ENCODE measurements around the gene NKAPL. TPM values are rescaled to one million over a fixed set of nuclear protein-coding genes. Genes with fewer than 3 reads are reported as not detected.

NKAPL gene
- polyA plus RNA-seq, 1 donor from 2014 or later: not detected

DNA sequence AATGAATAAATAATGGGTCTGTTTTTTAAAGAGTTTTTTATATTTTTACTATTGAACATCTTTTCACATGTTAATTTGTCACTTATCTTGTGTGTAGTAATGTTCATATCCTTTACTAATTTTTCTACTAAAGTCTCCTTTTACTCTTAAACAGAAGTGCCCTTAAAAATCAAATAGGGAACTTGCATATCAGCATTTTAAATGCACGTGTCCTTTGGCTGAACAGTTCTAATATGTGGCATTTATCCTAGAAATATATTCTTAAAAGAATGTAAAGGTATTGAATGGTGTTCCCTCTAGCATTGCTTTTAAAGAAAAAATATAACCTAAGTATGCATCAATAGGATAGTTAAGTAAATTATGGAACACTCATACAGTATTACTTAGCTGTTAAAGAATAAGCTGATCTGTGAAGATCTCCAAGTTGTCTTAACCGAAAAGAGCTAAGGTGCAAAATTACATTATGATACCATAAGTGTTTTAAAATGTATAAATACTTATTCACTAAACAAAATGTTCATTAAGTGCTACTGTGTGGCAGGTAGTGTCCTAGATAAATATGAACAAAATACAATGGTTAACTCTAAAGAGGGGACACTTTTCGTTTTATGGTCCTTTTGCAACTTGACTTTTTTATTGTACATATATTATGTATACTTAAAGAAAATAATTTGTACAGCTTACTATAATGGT lies 21.6 kb downstream of the NKAPL start:
- H3K79me2 ChIP-seq (replicated peaks; ENCODE audit: insufficient read depth, low read length): peaks cover 32% of the 10 kb centered on the region
- H2AFZ ChIP-seq (ENCODE audit: low read depth, low read length): peak overlapping the region; percentile 52
- peak overlapping the region; percentile 42 for H3K4me2 ChIP-seq (ENCODE audit: low read length)
- H3K4me3 ChIP-seq (ENCODE audit: low read length): peak overlapping the region; percentile 88
- H3K9me3 ChIP-seq (ENCODE audit: low read length): no peaks in the 10 kb centered on the region
- H3K36me3 ChIP-seq (ENCODE audit: insufficient read depth, low read length): peaks cover 12% of the 10 kb centered on the region
- peak overlapping the region; percentile 71 for H3K27ac ChIP-seq (ENCODE audit: low read length)
- peaks cover 4% of the 10 kb centered on the region for H3F3A ChIP-seq (ENCODE audit: insufficient read depth, low read length, poor library complexity, severe bottlenecking)
- no peaks in the 10 kb centered on the region for H3K27me3 ChIP-seq (ENCODE audit: insufficient read depth, low read depth, low read length)
- TF ChIP-seq EZH2 (IDR thresholded peaks at IDR 0.05; ENCODE audit: borderline replicate concordance, insufficient read depth, low read length, poor library complexity, severe bottlenecking) (no peak), RAD21 (conservative IDR thresholded peaks at IDR 0.05) (no peak), POLR2AphosphoS5 (IDR thresholded peaks at IDR 0.05) (no peak), TAF1 (IDR thresholded peaks at IDR 0.05; ENCODE audit: low read depth) (no peak), SMC3 (conservative IDR thresholded peaks at IDR 0.05; ENCODE audit: poor library complexity) (no peak), MXI1 (conservative IDR thresholded peaks at IDR 0.05; ENCODE audit: poor library complexity, severe bottlenecking) (no peak), EP300 (conservative IDR thresholded peaks at IDR 0.05; ENCODE audit: poor library complexity, severe bottlenecking) (no peak)
- TF ChIP-seq, protein P1, sequence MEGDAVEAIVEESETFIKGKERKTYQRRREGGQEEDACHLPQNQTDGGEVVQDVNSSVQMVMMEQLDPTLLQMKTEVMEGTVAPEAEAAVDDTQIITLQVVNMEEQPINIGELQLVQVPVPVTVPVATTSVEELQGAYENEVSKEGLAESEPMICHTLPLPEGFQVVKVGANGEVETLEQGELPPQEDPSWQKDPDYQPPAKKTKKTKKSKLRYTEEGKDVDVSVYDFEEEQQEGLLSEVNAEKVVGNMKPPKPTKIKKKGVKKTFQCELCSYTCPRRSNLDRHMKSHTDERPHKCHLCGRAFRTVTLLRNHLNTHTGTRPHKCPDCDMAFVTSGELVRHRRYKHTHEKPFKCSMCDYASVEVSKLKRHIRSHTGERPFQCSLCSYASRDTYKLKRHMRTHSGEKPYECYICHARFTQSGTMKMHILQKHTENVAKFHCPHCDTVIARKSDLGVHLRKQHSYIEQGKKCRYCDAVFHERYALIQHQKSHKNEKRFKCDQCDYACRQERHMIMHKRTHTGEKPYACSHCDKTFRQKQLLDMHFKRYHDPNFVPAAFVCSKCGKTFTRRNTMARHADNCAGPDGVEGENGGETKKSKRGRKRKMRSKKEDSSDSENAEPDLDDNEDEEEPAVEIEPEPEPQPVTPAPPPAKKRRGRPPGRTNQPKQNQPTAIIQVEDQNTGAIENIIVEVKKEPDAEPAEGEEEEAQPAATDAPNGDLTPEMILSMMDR (IDR thresholded peaks at IDR 0.05; ENCODE audit: poor library complexity, severe bottlenecking): no peak
- TF ChIP-seq, protein P2, sequence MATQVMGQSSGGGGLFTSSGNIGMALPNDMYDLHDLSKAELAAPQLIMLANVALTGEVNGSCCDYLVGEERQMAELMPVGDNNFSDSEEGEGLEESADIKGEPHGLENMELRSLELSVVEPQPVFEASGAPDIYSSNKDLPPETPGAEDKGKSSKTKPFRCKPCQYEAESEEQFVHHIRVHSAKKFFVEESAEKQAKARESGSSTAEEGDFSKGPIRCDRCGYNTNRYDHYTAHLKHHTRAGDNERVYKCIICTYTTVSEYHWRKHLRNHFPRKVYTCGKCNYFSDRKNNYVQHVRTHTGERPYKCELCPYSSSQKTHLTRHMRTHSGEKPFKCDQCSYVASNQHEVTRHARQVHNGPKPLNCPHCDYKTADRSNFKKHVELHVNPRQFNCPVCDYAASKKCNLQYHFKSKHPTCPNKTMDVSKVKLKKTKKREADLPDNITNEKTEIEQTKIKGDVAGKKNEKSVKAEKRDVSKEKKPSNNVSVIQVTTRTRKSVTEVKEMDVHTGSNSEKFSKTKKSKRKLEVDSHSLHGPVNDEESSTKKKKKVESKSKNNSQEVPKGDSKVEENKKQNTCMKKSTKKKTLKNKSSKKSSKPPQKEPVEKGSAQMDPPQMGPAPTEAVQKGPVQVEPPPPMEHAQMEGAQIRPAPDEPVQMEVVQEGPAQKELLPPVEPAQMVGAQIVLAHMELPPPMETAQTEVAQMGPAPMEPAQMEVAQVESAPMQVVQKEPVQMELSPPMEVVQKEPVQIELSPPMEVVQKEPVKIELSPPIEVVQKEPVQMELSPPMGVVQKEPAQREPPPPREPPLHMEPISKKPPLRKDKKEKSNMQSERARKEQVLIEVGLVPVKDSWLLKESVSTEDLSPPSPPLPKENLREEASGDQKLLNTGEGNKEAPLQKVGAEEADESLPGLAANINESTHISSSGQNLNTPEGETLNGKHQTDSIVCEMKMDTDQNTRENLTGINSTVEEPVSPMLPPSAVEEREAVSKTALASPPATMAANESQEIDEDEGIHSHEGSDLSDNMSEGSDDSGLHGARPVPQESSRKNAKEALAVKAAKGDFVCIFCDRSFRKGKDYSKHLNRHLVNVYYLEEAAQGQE (IDR thresholded peaks at IDR 0.05; ENCODE audit: borderline replicate concordance): no peak
- H4K20me1 ChIP-seq (ENCODE audit: insufficient read depth): no peaks in the 10 kb centered on the region
- H3K9me2 ChIP-seq (ENCODE audit: insufficient read depth, low read length): no peaks in the 10 kb centered on the region
- peak overlapping the region; percentile 79 for H3K9ac ChIP-seq (ENCODE audit: low read length)

DNA sequence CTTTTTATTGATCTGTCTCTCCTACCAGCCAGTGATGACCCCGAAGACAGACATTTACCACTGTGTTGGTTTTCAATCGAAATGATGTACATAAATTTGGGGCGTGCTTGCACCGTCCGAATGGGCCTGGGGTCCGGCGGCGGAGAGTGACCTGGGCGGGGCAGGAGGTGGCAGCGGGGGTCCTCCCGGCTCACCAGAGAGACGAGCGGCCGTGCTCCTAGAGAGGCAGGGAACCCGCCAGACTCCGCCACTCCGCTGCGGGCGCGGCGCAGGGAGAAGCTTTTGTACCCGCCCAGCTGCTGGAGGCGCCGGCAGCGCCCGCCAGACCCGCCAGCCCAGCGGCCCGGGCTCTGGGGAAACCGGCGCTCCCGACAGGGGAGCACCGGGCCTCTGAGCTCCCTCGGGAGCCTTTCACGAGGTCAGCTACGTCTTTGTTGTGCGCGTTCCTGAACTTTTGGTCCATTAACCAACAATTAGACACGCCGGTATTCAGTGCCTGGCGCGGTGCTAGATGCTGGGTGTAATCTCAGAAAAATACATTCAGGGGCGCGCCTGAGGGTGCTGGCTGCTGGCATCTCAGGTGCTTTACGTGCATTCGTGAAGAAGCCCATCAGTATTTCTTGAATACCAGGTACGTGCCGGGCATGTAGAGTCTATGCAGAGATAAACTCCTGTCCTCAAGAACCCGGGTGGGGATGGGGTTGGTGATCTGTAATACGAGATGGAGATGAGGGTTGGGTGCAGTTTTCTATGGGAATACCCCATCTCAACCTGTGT lies 22.4 kb downstream of the NKAPL start, which contains the start of gene PGBD1:
Gene PGBD1, plus strand, starts transcription at position 285 of the 777 bp plus-strand sequence. CDS start 2,242 bp downstream, outside the sequence.
- Histone ChIP-seq H4K20me1 (ENCODE audit: insufficient read depth) (no peaks in the 10 kb centered on the region), H2AFZ (ENCODE audit: low read depth, low read length) (peak within 1 kb of the TSS; percentile 75), H3K79me2 (replicated peaks; ENCODE audit: insufficient read depth, low read length) (peaks cover 32% of the 10 kb centered on the region), H3F3A (ENCODE audit: insufficient read depth, low read length, poor library complexity, severe bottlenecking) (peaks cover 4% of the 10 kb centered on the region), H3K4me2 (ENCODE audit: low read length) (peak within 1 kb of the TSS; percentile 91), H3K9me2 (ENCODE audit: insufficient read depth, low read length) (no peaks in the 10 kb centered on the region), H3K9me3 (ENCODE audit: low read length) (no peaks in the 10 kb centered on the region), H3K27ac (ENCODE audit: low read length) (peak within 1 kb of the TSS; percentile 71), H3K27me3 (ENCODE audit: insufficient read depth, low read depth, low read length) (no peaks in the 10 kb centered on the region), H3K36me3 (ENCODE audit: insufficient read depth, low read length) (peaks cover 12% of the 10 kb centered on the region), H3K4me3 (ENCODE audit: low read length) (peak within 1 kb of the TSS; percentile 88), H3K9ac (ENCODE audit: low read length) (peak within 1 kb of the TSS; percentile 79)
- peak; percentile 49 for TF ChIP-seq SMC3 (conservative IDR thresholded peaks at IDR 0.05; ENCODE audit: poor library complexity)
- TF ChIP-seq TAF1 (IDR thresholded peaks at IDR 0.05; ENCODE audit: low read depth): peak; percentile 47
- peak; percentile 47 for TF ChIP-seq POLR2AphosphoS5 (IDR thresholded peaks at IDR 0.05)
- TF ChIP-seq, protein P1 (IDR thresholded peaks at IDR 0.05; ENCODE audit: poor library complexity, severe bottlenecking): peak; percentile 37
- TF ChIP-seq, protein P2 (IDR thresholded peaks at IDR 0.05; ENCODE audit: borderline replicate concordance): peak; percentile 53
- TF ChIP-seq MXI1 (conservative IDR thresholded peaks at IDR 0.05; ENCODE audit: poor library complexity, severe bottlenecking): peak; percentile 74
- no peak for TF ChIP-seq EP300 (conservative IDR thresholded peaks at IDR 0.05; ENCODE audit: poor library complexity, severe bottlenecking)
- no peak for TF ChIP-seq EZH2 (IDR thresholded peaks at IDR 0.05; ENCODE audit: borderline replicate concordance, insufficient read depth, low read length, poor library complexity, severe bottlenecking)
- TF ChIP-seq RAD21 (conservative IDR thresholded peaks at IDR 0.05): peak; percentile 41
